SK-N-SH (cell line): ENCODE data around the gene MPEG1. TPM values are rescaled to one million over a fixed set of nuclear protein-coding genes. Genes with fewer than 3 reads are reported as not detected.

Experiments
- CTCF ChIA-PET: fragments of 300-600, 350-600 bp; formaldehyde crosslinking; extraction: SDS; loops from one replicate; lab custom pipeline; 2021; lab: Yijun Ruan, JAX
- POLR2A ChIA-PET: fragments of 350-600 bp; sonication (Branson Sonifier 250); formaldehyde crosslinking; extraction: SDS; loops from one replicate; lab custom pipeline; 2020; ENCODE audit warnings: antibody characterized with exemption, inconsistent platforms; lab: Yijun Ruan, JAX
- DNase-seq: peaks from one replicate; pipeline ENCODE4 v3.0.0; 2012
- H2AFZ ChIP-seq: fragments of 200-600 bp; sonication (generic); 2 replicates; pipeline ENCODE4 v1.8.1; 2016; ENCODE audit warnings: antibody characterized with exemption, mild to moderate bottlenecking, low read depth
- H3F3A ChIP-seq: fragments of 200-600 bp; sonication (generic); replicated peaks from 2 replicates; pipeline ENCODE3; 2016; ENCODE audit warnings: antibody characterized with exemption, mild to moderate bottlenecking; ENCODE audit not compliant: insufficient read depth
- H3K27ac ChIP-seq, 2 experiments: fragments of 200-500 bp in 1 of 2; fragments of 200-600 bp in 1 of 2; sonication (Bioruptor generic) in 1 of 2; sonication (generic), shearing (Covaris generic) in 1 of 2; 2 replicates each; pipeline versions ENCODE4 v1.5.1 to v1.6.1; 2014 to 2016; ENCODE audit warnings: low read depth in 2 of 2, inconsistent platforms in 1 of 2, low read length in 1 of 2, mild to moderate bottlenecking in 1 of 2, mixed read lengths in 1 of 2
- H3K27me3 ChIP-seq: fragments of 200-600 bp; sonication (generic), shearing (Covaris generic); 2 replicates; pipeline ENCODE4 v1.6.1; 2016; ENCODE audit warnings: mixed run types; ENCODE audit not compliant: insufficient read depth
- H3K36me3 ChIP-seq, 2 experiments: fragments of 200-500 bp in 1 of 2; fragments of 200-600 bp in 1 of 2; sonication (Bioruptor generic) in 1 of 2; sonication (generic) in 1 of 2; replicated peaks in 1 of 2; 2 replicates each; pipeline versions ENCODE3 to v1.5.1; 2014 to 2016; ENCODE audit warnings: low read length in 1 of 2, mild to moderate bottlenecking in 1 of 2; ENCODE audit not compliant: insufficient read depth in 2 of 2, control insufficient read depth in 1 of 2
- H3K4me1 ChIP-seq, 2 experiments: fragments of 200-500 bp in 1 of 2; fragments of 200-600 bp in 1 of 2; sonication (Bioruptor generic) in 1 of 2; sonication (generic), shearing (Covaris generic) in 1 of 2; 2 replicates each; pipeline versions ENCODE4 v1.5.1 to v1.6.1; 2014 to 2016; ENCODE audit warnings: low read depth in 1 of 2, low read length in 1 of 2, mixed run types in 1 of 2; ENCODE audit not compliant: insufficient read depth in 2 of 2, control insufficient read depth in 1 of 2
- H3K4me2 ChIP-seq: fragments of 200-600 bp; sonication (generic), shearing (Covaris generic); 2 replicates; pipeline ENCODE4 v1.6.1; 2017; ENCODE audit warnings: mixed run types
- H3K4me3 ChIP-seq, 2 experiments: fragments of 200-500 bp in 1 of 2; fragments of 200-600 bp in 1 of 2; sonication (Bioruptor generic) in 1 of 2; sonication (generic), shearing (Covaris generic) in 1 of 2; 2 replicates each; pipeline versions ENCODE4 v1.5.1 to v1.8.1; 2014 to 2016; ENCODE audit warnings: low read depth in 2 of 2, inconsistent platforms in 1 of 2, low read length in 1 of 2, mild to moderate bottlenecking in 1 of 2, mixed read lengths in 1 of 2, moderate library complexity in 1 of 2
- H3K79me2 ChIP-seq: fragments of 200-600 bp; sonication (generic); 2 replicates; pipeline ENCODE4 v1.8.1; 2017; ENCODE audit warnings: mild to moderate bottlenecking; ENCODE audit not compliant: insufficient read depth
- H3K9ac ChIP-seq: fragments of 200-600 bp; sonication (generic); 2 replicates; pipeline ENCODE4 v1.6.1; 2017; ENCODE audit warnings: mixed run types
- H3K9me2 ChIP-seq: fragments of 200-600 bp; sonication (generic); 2 replicates; pipeline ENCODE4 v1.6.1; 2017; ENCODE audit warnings: mixed run types
- H3K9me3 ChIP-seq: fragments of 200-600 bp; sonication (generic); 2 replicates; pipeline ENCODE4 v1.6.1; 2017; ENCODE audit warnings: mixed run types, mild to moderate bottlenecking, moderate library complexity
- H4K20me1 ChIP-seq: fragments of 200-600 bp; sonication (generic); 2 replicates; pipeline ENCODE4 v1.6.1; 2017; ENCODE audit warnings: mild to moderate bottlenecking, mixed run types; ENCODE audit not compliant: insufficient read depth
- CTCF ChIP-seq: fragments of 200-600 bp; sonication (generic); IDR thresholded peaks from 2 replicates; pipeline ENCODE4 v1.6.1; 2017; ENCODE audit warnings: antibody characterized with exemption, mild to moderate bottlenecking, moderate library complexity
- EP300 ChIP-seq, 2 experiments: IDR thresholded peaks; 2 replicates each; pipeline versions ENCODE4 v1.4.0 to v1.6.1; 2012; ENCODE audit warnings: borderline replicate concordance in 1 of 2, low read depth in 1 of 2, low read length in 1 of 2
- GATA2 ChIP-seq: sonication (generic); formaldehyde crosslinking; IDR thresholded peaks from 2 replicates; pipeline ENCODE4 v1.5.0; 2020; ENCODE audit warnings: mild to moderate bottlenecking, missing genetic modification reagents
- MAX ChIP-seq: IDR thresholded peaks from 2 replicates; pipeline ENCODE4 v1.4.0; 2012; ENCODE audit warnings: low read depth
- NFIC ChIP-seq: IDR thresholded peaks from 2 replicates; pipeline ENCODE4 v1.4.0; 2012; ENCODE audit warnings: borderline replicate concordance
- NRF1 ChIP-seq: IDR thresholded peaks from 2 replicates; pipeline ENCODE4 v1.6.1; 2012; ENCODE audit warnings: low read depth, mild to moderate bottlenecking, low read length
- PBX3 ChIP-seq: IDR thresholded peaks from 2 replicates; pipeline ENCODE4; 2012
- RAD21 ChIP-seq: IDR thresholded peaks from 2 replicates; pipeline ENCODE4 v1.6.1; 2012; ENCODE audit warnings: mild to moderate bottlenecking, low read length
- RFX5 ChIP-seq: IDR thresholded peaks from 2 replicates; pipeline ENCODE4 v1.6.1; 2012; ENCODE audit warnings: mild to moderate bottlenecking, improper control_type of control experiment, low read length
- SIN3A ChIP-seq: IDR thresholded peaks from 2 replicates; pipeline ENCODE4 v1.6.1; 2012; ENCODE audit warnings: low read depth, mild to moderate bottlenecking, low read length, moderate library complexity, borderline replicate concordance
- TCF12 ChIP-seq: IDR thresholded peaks from 2 replicates; pipeline ENCODE4 v1.4.0; 2012
- WGBS: methylation state at CpG from one replicate; pipeline ENCODE4 v1.1.6; 2017; ENCODE audit warnings: low lambda C conversion rate; 5-methylcytosine and 5-hydroxymethylcytosine counted together
- polyA plus RNA-seq, 3 experiments: library from polyadenylated mRNA; depleted of rRNA; stranded (reverse); fragments of >200 nt; gene quantifications; 2 replicates each; pipeline ENCODE4 v1.2.3, GENCODE V29; 2012

The MPEG1 gene
- polyA plus RNA-seq, 1 of the 3 experiments (the other 2 are of a cell fraction): not detected

DNA sequence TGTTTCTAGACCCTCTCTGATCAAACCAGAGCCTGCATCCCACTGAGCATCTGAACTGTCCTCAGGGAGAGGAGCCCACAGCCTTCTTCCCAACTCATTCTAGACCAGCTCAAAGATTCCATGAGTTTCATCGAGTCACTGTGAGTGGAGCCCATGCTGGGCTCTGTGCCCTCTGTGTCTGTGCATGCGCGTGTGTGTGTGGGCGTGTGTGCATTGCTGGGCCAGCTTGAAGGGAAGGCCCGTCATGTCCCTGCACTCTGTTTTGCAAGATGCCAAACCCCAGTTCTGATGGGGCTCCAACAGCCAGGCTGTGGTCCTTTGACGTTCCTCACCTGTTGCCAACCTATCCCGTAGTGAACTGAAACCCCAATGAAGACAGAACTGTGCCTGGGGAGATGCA lies 7.1 kb downstream of the MPEG1 start:
- H4K20me1 ChIP-seq: no peaks in the 10 kb centered on the region
- 21% methylated on average over 4 of the region's 7 CpGs for WGBS
- no peaks in the 10 kb centered on the region for H3K9me2 ChIP-seq

DNA sequence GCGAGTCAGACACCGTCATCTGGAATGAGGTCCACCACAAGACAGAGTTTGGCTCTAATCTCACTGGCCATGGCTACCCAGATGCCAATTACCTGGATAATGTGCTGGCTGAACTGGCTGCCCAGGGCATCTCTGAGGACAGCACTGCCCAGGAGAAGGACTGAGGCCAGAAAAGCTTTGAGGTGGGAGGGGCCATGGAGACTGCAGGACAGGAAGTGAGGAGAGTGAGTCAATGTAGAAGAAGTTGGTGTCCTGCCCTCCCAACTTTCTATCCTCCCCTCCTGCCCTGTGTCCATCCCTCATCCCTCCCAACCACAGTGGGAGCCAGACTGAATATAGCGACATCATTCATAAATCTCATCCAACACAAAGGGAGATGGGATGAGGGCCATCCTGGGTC lies 8.0 kb downstream of the MPEG1 start:
- H3K4me3 ChIP-seq: no peak overlapping the region
- H3K9me3 ChIP-seq: no peaks in the 10 kb centered on the region
- no peak overlapping the region for H3K4me2 ChIP-seq
- no peaks in the 10 kb centered on the region for H3K4me1 ChIP-seq
- H3K27me3 ChIP-seq: 0 out of 2 replicates have a peak, but pooled peaks cover 2% of the 10 kb centered on the region
- no peaks in the 10 kb centered on the region for H3K36me3 ChIP-seq
- ChIA-PET POLR2A (no interaction called here), CTCF (interaction anchor here (2.5 to 4.5 kb wide), 3 partner anchors 24 to 34 kb away, joined by 7 to 29 read pairs (median 27); partner anchors contain the start of gene DTX4)
- H3K9me2 ChIP-seq: no peaks in the 10 kb centered on the region
- WGBS: 68% methylated on average over 3 of the region's 3 CpGs
- no peaks in the 10 kb centered on the region for H4K20me1 ChIP-seq
- DNase-seq: no peak
- no peaks in the 10 kb centered on the region for H3F3A ChIP-seq
- no peak overlapping the region for H2AFZ ChIP-seq
- H3K27ac ChIP-seq: no peak overlapping the region
- H3K79me2 ChIP-seq: no peaks in the 10 kb centered on the region
- H3K9ac ChIP-seq: no peak overlapping the region
- no peak for TF ChIP-seq MAX
- TF ChIP-seq RAD21: no peak
- TF ChIP-seq PBX3: no peak
- no peak for TF ChIP-seq RFX5
- TF ChIP-seq TCF12: no peak
- no peak for TF ChIP-seq SIN3A
- TF ChIP-seq GATA2 (CRISPR knock-in tag): no peak
- TF ChIP-seq NFIC: no peak
- TF ChIP-seq CTCF: no peak

More for the DNA sequence above, 7.1 kb downstream of the MPEG1 start:
- Histone ChIP-seq H3F3A (no peaks in the 10 kb centered on the region), H3K4me2 (no peak overlapping the region), H3K9me3 (no peaks in the 10 kb centered on the region), H2AFZ (no peak overlapping the region), H3K4me3 (no peak overlapping the region), H3K9ac (no peak overlapping the region), H3K27ac (no peak overlapping the region), H3K79me2 (no peaks in the 10 kb centered on the region), H3K27me3 (no peaks in the 10 kb centered on the region), H3K36me3 (no peaks in the 10 kb centered on the region), H3K4me1 (no peaks in the 10 kb centered on the region)
- ChIA-PET CTCF (interaction anchor here (0.9 to 3.3 kb wide), 4 partner anchors 12 to 78 kb away, joined by 3 to 27 read pairs (median 6); partner anchors contain the start of gene DTX4), POLR2A (no interaction called here)
- no peak for TF ChIP-seq EP300 (IDR thresholded peaks at IDR 0.05; ENCODE audit: borderline replicate concordance in 1 of 2, low read depth in 1 of 2, low read length in 1 of 2)
- no peak for TF ChIP-seq NRF1
- no peak for DNase-seq
